ENCODE measurements around the gene SH3TC1.

SH3TC1 gene

DNA sequence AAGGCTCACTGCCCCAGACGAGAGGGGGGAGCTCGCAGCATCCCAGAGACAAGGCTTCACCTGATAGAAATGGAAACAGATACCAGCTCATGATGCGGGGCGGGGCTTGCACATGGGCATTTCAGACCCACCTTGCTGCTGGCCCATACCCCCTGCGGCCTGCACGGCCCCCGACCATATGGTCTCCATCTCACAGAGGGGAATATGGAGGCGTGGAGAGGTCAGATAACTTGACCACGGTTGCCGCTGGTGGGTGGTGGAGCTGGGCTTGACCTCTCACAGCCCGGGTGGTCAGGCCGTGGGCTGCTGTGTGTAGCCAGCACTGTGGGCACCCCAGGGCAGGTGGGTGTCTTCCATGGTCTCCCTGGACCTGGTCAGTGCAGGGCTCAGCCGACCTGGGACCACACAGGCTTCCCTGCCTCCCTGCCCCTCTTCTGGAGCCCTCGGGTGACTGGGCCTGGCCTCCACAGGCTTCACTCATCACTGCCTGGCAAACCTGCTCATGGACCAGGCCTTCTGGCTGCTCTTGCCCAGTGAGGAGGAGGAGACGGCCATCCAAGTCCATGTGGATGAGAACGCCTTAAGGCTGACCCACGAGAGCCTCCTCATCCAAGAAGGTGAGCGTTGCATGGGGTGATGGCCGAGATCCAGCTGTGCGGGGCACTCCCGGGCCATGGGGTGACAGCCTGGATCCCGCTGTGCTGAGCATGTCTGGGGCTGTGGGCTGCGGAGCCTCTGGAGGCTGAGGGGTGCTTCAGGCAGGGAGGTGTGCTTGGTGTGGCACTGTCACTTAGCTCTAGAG lies 16.8 kb downstream of the SH3TC1 start:
- Histone ChIP-seq H3F3A (ENCODE audit: low read depth) (no peaks in the 10 kb centered on the region), H3K4me3 (ENCODE audit: low read length, poor library complexity, severe bottlenecking) (no peak overlapping the region), H4K20me1 (ENCODE audit: insufficient read depth, low read length, poor library complexity, severe bottlenecking) (no peaks in the 10 kb centered on the region), H3K36me3 (ENCODE audit: insufficient read depth, low read length) (peaks cover 39% of the 10 kb centered on the region; the same call in 1 of the 2 replicates), H3K9ac (ENCODE audit: low read depth, low read length, poor library complexity, severe bottlenecking) (no peak overlapping the region), H3K79me2 (ENCODE audit: insufficient read depth, low read length) (no peaks in the 10 kb centered on the region), H3K27me3 (ENCODE audit: insufficient read depth, low read length, poor library complexity, severe bottlenecking) (no peaks in the 10 kb centered on the region), H3K9me3 (ENCODE audit: insufficient read depth, low read depth, low read length) (no peaks in the 10 kb centered on the region), H3K4me1 (ENCODE audit: insufficient read depth, low read length, poor library complexity, severe bottlenecking) (peaks cover 13% of the 10 kb centered on the region), H3K9me2 (replicated peaks; ENCODE audit: low read depth, low read length) (no peaks in the 10 kb centered on the region), H3K4me2 (ENCODE audit: low read depth, low read length, poor library complexity, severe bottlenecking) (no peak overlapping the region), H2AFZ (ENCODE audit: low read length) (no peak overlapping the region)
- TF ChIP-seq EZH2phosphoT487 (IDR thresholded peaks at IDR 0.05; ENCODE audit: borderline replicate concordance): no peak
- TF ChIP-seq, protein P1, sequence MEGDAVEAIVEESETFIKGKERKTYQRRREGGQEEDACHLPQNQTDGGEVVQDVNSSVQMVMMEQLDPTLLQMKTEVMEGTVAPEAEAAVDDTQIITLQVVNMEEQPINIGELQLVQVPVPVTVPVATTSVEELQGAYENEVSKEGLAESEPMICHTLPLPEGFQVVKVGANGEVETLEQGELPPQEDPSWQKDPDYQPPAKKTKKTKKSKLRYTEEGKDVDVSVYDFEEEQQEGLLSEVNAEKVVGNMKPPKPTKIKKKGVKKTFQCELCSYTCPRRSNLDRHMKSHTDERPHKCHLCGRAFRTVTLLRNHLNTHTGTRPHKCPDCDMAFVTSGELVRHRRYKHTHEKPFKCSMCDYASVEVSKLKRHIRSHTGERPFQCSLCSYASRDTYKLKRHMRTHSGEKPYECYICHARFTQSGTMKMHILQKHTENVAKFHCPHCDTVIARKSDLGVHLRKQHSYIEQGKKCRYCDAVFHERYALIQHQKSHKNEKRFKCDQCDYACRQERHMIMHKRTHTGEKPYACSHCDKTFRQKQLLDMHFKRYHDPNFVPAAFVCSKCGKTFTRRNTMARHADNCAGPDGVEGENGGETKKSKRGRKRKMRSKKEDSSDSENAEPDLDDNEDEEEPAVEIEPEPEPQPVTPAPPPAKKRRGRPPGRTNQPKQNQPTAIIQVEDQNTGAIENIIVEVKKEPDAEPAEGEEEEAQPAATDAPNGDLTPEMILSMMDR (conservative IDR thresholded peaks at IDR 0.05; ENCODE audit: low read length): no peak

DNA sequence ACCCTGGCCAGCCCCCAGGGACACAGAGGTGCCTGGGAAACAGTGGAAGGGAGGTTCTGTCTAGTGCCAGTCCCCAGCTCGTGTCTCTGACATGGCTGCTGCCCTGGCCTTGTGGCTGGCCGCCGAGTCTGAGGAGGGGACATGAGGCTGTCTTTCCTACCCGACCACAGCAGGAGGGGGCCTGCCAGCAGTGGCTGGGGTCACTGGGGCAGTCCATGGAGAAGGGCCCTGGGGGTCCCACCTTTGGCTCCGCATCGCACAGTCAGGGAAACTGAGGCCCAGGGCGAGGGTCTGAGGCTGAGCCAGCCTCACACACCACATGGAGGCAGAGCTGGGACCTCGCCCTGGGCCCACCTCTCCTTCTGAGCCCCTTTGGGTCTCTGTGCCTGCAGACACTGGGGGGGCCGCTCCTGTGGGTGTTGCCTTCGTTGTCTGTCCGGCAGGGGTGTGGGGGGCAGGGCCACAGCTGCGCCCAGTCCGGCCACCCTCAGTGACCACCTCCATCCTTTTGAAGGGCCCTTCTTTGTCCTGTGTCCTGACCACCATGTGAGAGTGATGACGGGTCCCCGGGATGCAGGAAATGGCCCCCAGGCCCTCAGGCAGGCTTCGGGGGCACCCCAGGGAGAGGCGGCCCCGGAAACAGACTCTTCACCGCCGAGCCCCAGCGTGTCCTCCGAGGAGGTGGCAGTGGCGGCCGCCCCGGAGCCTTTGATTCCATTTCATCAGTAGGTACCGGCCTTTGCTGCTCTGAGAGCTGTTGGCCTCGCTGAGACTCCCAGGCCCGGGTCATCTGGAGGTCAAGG lies 17.6 kb downstream of the SH3TC1 start:
- H3K4me3 ChIP-seq (ENCODE audit: low read length, poor library complexity, severe bottlenecking): no peak overlapping the region
- no peaks in the 10 kb centered on the region for H4K20me1 ChIP-seq (ENCODE audit: insufficient read depth, low read length, poor library complexity, severe bottlenecking)
- H3K4me2 ChIP-seq (ENCODE audit: low read depth, low read length, poor library complexity, severe bottlenecking): no peak overlapping the region
- H3K27me3 ChIP-seq (ENCODE audit: insufficient read depth, low read length, poor library complexity, severe bottlenecking): no peaks in the 10 kb centered on the region
- H2AFZ ChIP-seq (ENCODE audit: low read length): no peak overlapping the region
- no peak for TF ChIP-seq EZH2phosphoT487 (IDR thresholded peaks at IDR 0.05; ENCODE audit: borderline replicate concordance)
- TF ChIP-seq, protein P1 (conservative IDR thresholded peaks at IDR 0.05; ENCODE audit: low read length): no peak
- H3K9ac ChIP-seq (ENCODE audit: low read depth, low read length, poor library complexity, severe bottlenecking): no peak overlapping the region
- no peaks in the 10 kb centered on the region for H3K9me2 ChIP-seq (replicated peaks; ENCODE audit: low read depth, low read length)
- no peaks in the 10 kb centered on the region for H3K79me2 ChIP-seq (ENCODE audit: insufficient read depth, low read length)
- H3K36me3 ChIP-seq (ENCODE audit: insufficient read depth, low read length): peaks cover 41% of the 10 kb centered on the region; the same call in 1 of the 2 replicates
- H3K9me3 ChIP-seq (ENCODE audit: insufficient read depth, low read depth, low read length): no peaks in the 10 kb centered on the region
- no peaks in the 10 kb centered on the region for H3F3A ChIP-seq (ENCODE audit: low read depth)
- H3K4me1 ChIP-seq (ENCODE audit: insufficient read depth, low read length, poor library complexity, severe bottlenecking): peaks cover 20% of the 10 kb centered on the region

DNA sequence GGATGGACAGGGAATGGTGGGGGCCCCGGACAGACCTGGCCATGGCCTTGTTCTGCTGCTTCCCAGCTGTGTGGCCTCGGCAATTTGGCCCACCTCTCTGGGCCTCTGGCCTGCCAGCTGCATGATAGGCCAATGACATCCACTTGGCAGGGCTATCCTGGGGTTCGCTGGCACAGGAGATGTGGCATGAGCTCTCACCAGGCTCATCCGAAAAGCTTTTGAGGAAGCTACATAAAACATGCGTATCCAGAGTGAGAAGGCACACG lies 18.1 kb downstream of the SH3TC1 start:
- H3K9me2 ChIP-seq (replicated peaks; ENCODE audit: low read depth, low read length): no peaks in the 10 kb centered on the region
- TF ChIP-seq, protein P1 (conservative IDR thresholded peaks at IDR 0.05; ENCODE audit: low read length): no peak
- no peak for TF ChIP-seq EZH2phosphoT487 (IDR thresholded peaks at IDR 0.05; ENCODE audit: borderline replicate concordance)

More for the DNA sequence above, 18.1 kb downstream of the SH3TC1 start:
- H3K27me3 ChIP-seq (ENCODE audit: insufficient read depth, low read length, poor library complexity, severe bottlenecking): no peaks in the 10 kb centered on the region
- H3K79me2 ChIP-seq (ENCODE audit: insufficient read depth, low read length): no peaks in the 10 kb centered on the region
- no peak overlapping the region for H3K9ac ChIP-seq (ENCODE audit: low read depth, low read length, poor library complexity, severe bottlenecking)
- no peaks in the 10 kb centered on the region for H3K9me3 ChIP-seq (ENCODE audit: insufficient read depth, low read depth, low read length)
- peaks cover 24% of the 10 kb centered on the region for H3K4me1 ChIP-seq (ENCODE audit: insufficient read depth, low read length, poor library complexity, severe bottlenecking)
- peaks cover 41% of the 10 kb centered on the region; the same call in 1 of the 2 replicates for H3K36me3 ChIP-seq (ENCODE audit: insufficient read depth, low read length)
- no peak overlapping the region for H3K4me2 ChIP-seq (ENCODE audit: low read depth, low read length, poor library complexity, severe bottlenecking)
- H4K20me1 ChIP-seq (ENCODE audit: insufficient read depth, low read length, poor library complexity, severe bottlenecking): no peaks in the 10 kb centered on the region
- no peak overlapping the region for H3K4me3 ChIP-seq (ENCODE audit: low read length, poor library complexity, severe bottlenecking)
- no peak overlapping the region for H2AFZ ChIP-seq (ENCODE audit: low read length)
- H3F3A ChIP-seq (ENCODE audit: low read depth): no peaks in the 10 kb centered on the region
